Right lobe of liver (tissue), 4 donors: Measurements from ENCODE around the gene GFPT1.

Experiments used
- CTCF ChIP-seq, 4 donors: fragments of 200-600 bp in 3 of 4; fragments of 450-650 bp in 1 of 4; IDR thresholded peaks; one replicate each; pipeline versions ENCODE4 v1.5.1 to v1.8.0; 2016 to 2022; ENCODE audit warnings: antibody characterized with exemption in 4 of 4, mild to moderate bottlenecking in 2 of 4
- POLR2A ChIP-seq: fragments of 450-650 bp; IDR thresholded peaks from one replicate; pipeline ENCODE4 v1.6.1; 2017; ENCODE audit warnings: antibody characterized with exemption, mild to moderate bottlenecking
- donor health status: DM: no; HTN: no; CAD: no.
- donor health status: DM: no; HTN: no; CAD: no.
- donor health status: DM: no; HTN: yes; CAD: no.

GRCh38 chr2:69434753-69435152, 47.7 kb upstream of the GFPT1 start:
- TF ChIP-seq POLR2A (no peak), CTCF (IDR thresholded peaks at IDR 0.05) (no peak)
